SK-N-SH (cell line): ENCODE results near the gene UNCX. TPM values are rescaled to one million over a fixed set of nuclear protein-coding genes. Genes with fewer than 3 reads are reported as not detected.

ENCODE experiments used
- CTCF ChIA-PET: fragments of 300-600, 350-600 bp; formaldehyde crosslinking; extraction: SDS; loops from one replicate; lab custom pipeline; 2021; lab: Yijun Ruan, JAX
- POLR2A ChIA-PET: fragments of 350-600 bp; sonication (Branson Sonifier 250); formaldehyde crosslinking; extraction: SDS; loops from one replicate; lab custom pipeline; 2020; ENCODE audit warnings: antibody characterized with exemption, inconsistent platforms; lab: Yijun Ruan, JAX
- DNase-seq: peaks from one replicate; pipeline ENCODE4 v3.0.0; 2012
- H2AFZ ChIP-seq: fragments of 200-600 bp; sonication (generic); 2 replicates; pipeline ENCODE4 v1.8.1; 2016; ENCODE audit warnings: antibody characterized with exemption, mild to moderate bottlenecking, low read depth
- H3F3A ChIP-seq: fragments of 200-600 bp; sonication (generic); replicated peaks from 2 replicates; pipeline ENCODE3; 2016; ENCODE audit warnings: antibody characterized with exemption, mild to moderate bottlenecking; ENCODE audit not compliant: insufficient read depth
- H3K27ac ChIP-seq, 2 experiments: fragments of 200-500 bp in 1 of 2; fragments of 200-600 bp in 1 of 2; sonication (Bioruptor generic) in 1 of 2; sonication (generic), shearing (Covaris generic) in 1 of 2; 2 replicates each; pipeline versions ENCODE4 v1.5.1 to v1.6.1; 2014 to 2016; ENCODE audit warnings: low read depth in 2 of 2, inconsistent platforms in 1 of 2, low read length in 1 of 2, mild to moderate bottlenecking in 1 of 2, mixed read lengths in 1 of 2
- H3K27me3 ChIP-seq: fragments of 200-600 bp; sonication (generic), shearing (Covaris generic); 2 replicates; pipeline ENCODE4 v1.6.1; 2016; ENCODE audit warnings: mixed run types; ENCODE audit not compliant: insufficient read depth
- H3K36me3 ChIP-seq, 2 experiments: fragments of 200-500 bp in 1 of 2; fragments of 200-600 bp in 1 of 2; sonication (Bioruptor generic) in 1 of 2; sonication (generic) in 1 of 2; replicated peaks in 1 of 2; 2 replicates each; pipeline versions ENCODE3 to v1.5.1; 2014 to 2016; ENCODE audit warnings: low read length in 1 of 2, mild to moderate bottlenecking in 1 of 2; ENCODE audit not compliant: insufficient read depth in 2 of 2, control insufficient read depth in 1 of 2
- H3K4me1 ChIP-seq, 2 experiments: fragments of 200-500 bp in 1 of 2; fragments of 200-600 bp in 1 of 2; sonication (Bioruptor generic) in 1 of 2; sonication (generic), shearing (Covaris generic) in 1 of 2; 2 replicates each; pipeline versions ENCODE4 v1.5.1 to v1.6.1; 2014 to 2016; ENCODE audit warnings: low read depth in 1 of 2, low read length in 1 of 2, mixed run types in 1 of 2; ENCODE audit not compliant: insufficient read depth in 2 of 2, control insufficient read depth in 1 of 2
- H3K4me2 ChIP-seq: fragments of 200-600 bp; sonication (generic), shearing (Covaris generic); 2 replicates; pipeline ENCODE4 v1.6.1; 2017; ENCODE audit warnings: mixed run types
- H3K4me3 ChIP-seq, 2 experiments: fragments of 200-500 bp in 1 of 2; fragments of 200-600 bp in 1 of 2; sonication (Bioruptor generic) in 1 of 2; sonication (generic), shearing (Covaris generic) in 1 of 2; 2 replicates each; pipeline versions ENCODE4 v1.5.1 to v1.8.1; 2014 to 2016; ENCODE audit warnings: low read depth in 2 of 2, inconsistent platforms in 1 of 2, low read length in 1 of 2, mild to moderate bottlenecking in 1 of 2, mixed read lengths in 1 of 2, moderate library complexity in 1 of 2
- H3K79me2 ChIP-seq: fragments of 200-600 bp; sonication (generic); 2 replicates; pipeline ENCODE4 v1.8.1; 2017; ENCODE audit warnings: mild to moderate bottlenecking; ENCODE audit not compliant: insufficient read depth
- H3K9ac ChIP-seq: fragments of 200-600 bp; sonication (generic); 2 replicates; pipeline ENCODE4 v1.6.1; 2017; ENCODE audit warnings: mixed run types
- H3K9me2 ChIP-seq: fragments of 200-600 bp; sonication (generic); 2 replicates; pipeline ENCODE4 v1.6.1; 2017; ENCODE audit warnings: mixed run types
- H3K9me3 ChIP-seq: fragments of 200-600 bp; sonication (generic); 2 replicates; pipeline ENCODE4 v1.6.1; 2017; ENCODE audit warnings: mixed run types, mild to moderate bottlenecking, moderate library complexity
- H4K20me1 ChIP-seq: fragments of 200-600 bp; sonication (generic); 2 replicates; pipeline ENCODE4 v1.6.1; 2017; ENCODE audit warnings: mild to moderate bottlenecking, mixed run types; ENCODE audit not compliant: insufficient read depth
- CHD2 ChIP-seq: fragments of 150-350 bp; IDR thresholded peaks from 2 replicates; pipeline ENCODE4 v1.6.1; 2018; ENCODE audit warnings: low read length; ENCODE audit not compliant: partially characterized antibody
- FOXJ3 ChIP-seq: sonication (generic); formaldehyde crosslinking; IDR thresholded peaks from 2 replicates; pipeline ENCODE4 v1.5.1; 2020; ENCODE audit warnings: mild to moderate bottlenecking, missing genetic modification reagents
- MEF2A ChIP-seq: IDR thresholded peaks from 2 replicates; pipeline ENCODE4 v1.4.0; 2012; ENCODE audit warnings: low read depth, borderline replicate concordance
- NFIC ChIP-seq: IDR thresholded peaks from 2 replicates; pipeline ENCODE4 v1.4.0; 2012; ENCODE audit warnings: borderline replicate concordance
- NRF1 ChIP-seq: IDR thresholded peaks from 2 replicates; pipeline ENCODE4 v1.6.1; 2012; ENCODE audit warnings: low read depth, mild to moderate bottlenecking, low read length
- PBX3 ChIP-seq: IDR thresholded peaks from 2 replicates; pipeline ENCODE4; 2012
- POLR2AphosphoS5 ChIP-seq: IDR thresholded peaks from 2 replicates; pipeline ENCODE4 v1.6.1; 2012; ENCODE audit warnings: low read depth, low read length
- REST ChIP-seq: IDR thresholded peaks from 2 replicates; pipeline ENCODE4 v1.6.1; 2012; ENCODE audit warnings: mild to moderate bottlenecking, low read depth, low read length, moderate library complexity
- TAF1 ChIP-seq: IDR thresholded peaks from 2 replicates; pipeline ENCODE4 v1.6.1; 2012; ENCODE audit warnings: low read depth, mild to moderate bottlenecking, low read length, moderate library complexity, borderline replicate concordance
- TCF12 ChIP-seq: IDR thresholded peaks from 2 replicates; pipeline ENCODE4 v1.4.0; 2012
- ZBTB33 ChIP-seq: IDR thresholded peaks from 2 replicates; pipeline ENCODE4 v1.4.0; 2012; ENCODE audit warnings: low read depth, borderline replicate concordance
- WGBS: methylation state at CpG from one replicate; pipeline ENCODE4 v1.1.6; 2017; ENCODE audit warnings: low lambda C conversion rate; 5-methylcytosine and 5-hydroxymethylcytosine counted together
- polyA plus RNA-seq, 3 experiments: library from polyadenylated mRNA; depleted of rRNA; stranded (reverse); fragments of >200 nt; gene quantifications; 2 replicates each; pipeline ENCODE4 v1.2.3, GENCODE V29; 2012
- TF ChIP-seq, protein P1 (sequence below): fragments of 200-600 bp; sonication (generic); IDR thresholded peaks from 2 replicates; pipeline ENCODE4 v1.6.1; 2017; ENCODE audit warnings: antibody characterized with exemption, mild to moderate bottlenecking, moderate library complexity

The UNCX gene
- polyA plus RNA-seq, 1 of the 3 experiments (the other 2 are of a cell fraction), result not detected

GRCh38 chr7:1209097-1209496, 23.6 kb upstream of the UNCX start:
- H3K27me3 ChIP-seq, result peaks cover 99% of the 10 kb centered on the region
- TF ChIP-seq POLR2AphosphoS5, result no peak
- no peak for TF ChIP-seq PBX3
- no peak for TF ChIP-seq TCF12
- TF ChIP-seq FOXJ3, result no peak
- no peak for TF ChIP-seq REST
- TF ChIP-seq ZBTB33, result no peak
- TF ChIP-seq NRF1, result no peak
- no peak for TF ChIP-seq NFIC
- TF ChIP-seq, protein P1, sequence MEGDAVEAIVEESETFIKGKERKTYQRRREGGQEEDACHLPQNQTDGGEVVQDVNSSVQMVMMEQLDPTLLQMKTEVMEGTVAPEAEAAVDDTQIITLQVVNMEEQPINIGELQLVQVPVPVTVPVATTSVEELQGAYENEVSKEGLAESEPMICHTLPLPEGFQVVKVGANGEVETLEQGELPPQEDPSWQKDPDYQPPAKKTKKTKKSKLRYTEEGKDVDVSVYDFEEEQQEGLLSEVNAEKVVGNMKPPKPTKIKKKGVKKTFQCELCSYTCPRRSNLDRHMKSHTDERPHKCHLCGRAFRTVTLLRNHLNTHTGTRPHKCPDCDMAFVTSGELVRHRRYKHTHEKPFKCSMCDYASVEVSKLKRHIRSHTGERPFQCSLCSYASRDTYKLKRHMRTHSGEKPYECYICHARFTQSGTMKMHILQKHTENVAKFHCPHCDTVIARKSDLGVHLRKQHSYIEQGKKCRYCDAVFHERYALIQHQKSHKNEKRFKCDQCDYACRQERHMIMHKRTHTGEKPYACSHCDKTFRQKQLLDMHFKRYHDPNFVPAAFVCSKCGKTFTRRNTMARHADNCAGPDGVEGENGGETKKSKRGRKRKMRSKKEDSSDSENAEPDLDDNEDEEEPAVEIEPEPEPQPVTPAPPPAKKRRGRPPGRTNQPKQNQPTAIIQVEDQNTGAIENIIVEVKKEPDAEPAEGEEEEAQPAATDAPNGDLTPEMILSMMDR, result no peak
- TF ChIP-seq MEF2A, result no peak
- no peak for TF ChIP-seq TAF1
- no peak for TF ChIP-seq CHD2
- H4K20me1 ChIP-seq, result 0 out of 2 replicates have a peak, but pooled peaks cover 6% of the 10 kb centered on the region
- H3K27ac ChIP-seq, result no peak overlapping the region
- H3K9ac ChIP-seq, result no peak overlapping the region
- H3K9me3 ChIP-seq, result no peaks in the 10 kb centered on the region
- H3K4me1 ChIP-seq, result peaks cover 4 to 11% of the 10 kb centered on the region in 2 experiments; a peak in 1 of 4 replicates
- H3K79me2 ChIP-seq, result no peaks in the 10 kb centered on the region
- ChIA-PET POLR2A (no interaction called here), CTCF (interaction anchor here (0.6 to 5.3 kb wide), 3 partner anchors 12 to 223 kb away, joined by 3 to 19 read pairs (median 3); no protein-coding TSS in a partner anchor)
- H3K4me2 ChIP-seq, result no peak overlapping the region
- H3K36me3 ChIP-seq, result no peaks in the 10 kb centered on the region
- no peaks in the 10 kb centered on the region for H3F3A ChIP-seq
- no peaks in the 10 kb centered on the region for H3K9me2 ChIP-seq
- H2AFZ ChIP-seq, result no peak overlapping the region
- no peak for DNase-seq
- WGBS, result 37% methylated on average over 14 of the region's 14 CpGs
- no peak overlapping the region for H3K4me3 ChIP-seq
